ENCODE data around the gene ZNF423.
A peak's percentile ranks its signal among the peaks of the same experiment; 100 is the strongest.

Gene ZNF423

DNA sequence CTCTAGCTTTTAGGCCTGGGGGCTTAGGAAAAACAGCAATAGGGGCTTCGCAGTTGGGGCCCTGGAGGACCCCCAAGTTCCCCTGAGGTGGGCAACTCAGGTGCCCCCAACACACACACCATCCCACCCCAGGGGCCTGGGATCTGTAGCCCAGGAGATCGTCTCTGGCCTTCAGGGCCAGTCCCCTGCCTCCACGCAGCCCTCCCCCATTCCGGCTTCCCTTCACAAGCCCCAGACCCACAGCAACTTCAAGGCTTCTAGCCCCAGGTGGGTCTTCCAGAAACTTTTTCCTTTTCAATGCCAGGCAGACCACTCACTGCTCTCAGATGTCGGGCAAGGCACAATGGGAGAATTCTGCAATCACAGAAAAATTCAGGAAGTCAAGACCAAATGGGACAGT, 402.9 kb downstream of the ZNF423 start:
- H3K27me3 ChIP-seq (ENCODE audit: control insufficient read depth, insufficient read depth, low read length), result no peaks in the 10 kb centered on the region
- H3K4me1 ChIP-seq, result no peaks in the 10 kb centered on the region
- no peak overlapping the region for H3K4me3 ChIP-seq (ENCODE audit: low read depth, low read length)
- no peaks in the 10 kb centered on the region for H3K36me3 ChIP-seq (ENCODE audit: control insufficient read depth, insufficient read depth, low read length)
- no peak overlapping the region for H3K4me2 ChIP-seq (ENCODE audit: low read length)
- no peaks in the 10 kb centered on the region for H3K9me3 ChIP-seq (ENCODE audit: control insufficient read depth, low read length)
- H3K9ac ChIP-seq, result no peak overlapping the region
- H3K79me2 ChIP-seq, result no peaks in the 10 kb centered on the region
- no peak overlapping the region for H2AFZ ChIP-seq
- no peak overlapping the region for H3K27ac ChIP-seq
- TF ChIP-seq CTCF (IDR thresholded peaks at IDR 0.05), result no peak

GRCh38 chr16:49452578-49452977, 403.3 kb downstream of the ZNF423 start:
- Histone ChIP-seq H3K4me3 (ENCODE audit: low read depth, low read length) (no peak overlapping the region), H3K9ac (no peak overlapping the region), H3K4me2 (ENCODE audit: low read length) (no peak overlapping the region), H3K27me3 (ENCODE audit: control insufficient read depth, insufficient read depth, low read length) (no peaks in the 10 kb centered on the region), H3K4me1 (no peaks in the 10 kb centered on the region), H3K27ac (no peak overlapping the region), H2AFZ (peak overlapping the region; percentile 48), H3K9me3 (ENCODE audit: control insufficient read depth, low read length) (no peaks in the 10 kb centered on the region), H3K79me2 (no peaks in the 10 kb centered on the region), H3K36me3 (ENCODE audit: control insufficient read depth, insufficient read depth, low read length) (no peaks in the 10 kb centered on the region)
- TF ChIP-seq CTCF (IDR thresholded peaks at IDR 0.05), result no peak

DNA sequence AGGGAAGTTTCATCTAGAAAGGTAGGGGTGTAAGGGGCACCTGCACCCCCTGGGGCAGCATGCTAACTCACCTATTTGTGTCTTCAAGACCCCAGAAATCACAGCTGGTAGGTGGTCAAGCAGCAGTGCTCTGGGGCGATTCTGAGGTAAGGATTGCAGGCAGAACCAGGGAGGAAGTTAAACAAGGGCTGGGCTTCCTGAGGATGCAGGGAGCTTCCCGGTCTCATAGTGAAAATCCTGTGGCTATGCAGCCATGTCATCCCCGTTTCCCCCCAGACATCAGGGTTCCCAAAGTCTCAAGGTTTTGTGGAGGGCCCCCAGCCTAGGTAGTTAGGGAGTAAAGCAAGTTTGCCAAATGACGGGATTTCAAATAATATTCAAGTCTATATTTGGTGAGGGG, 403.8 kb downstream of the ZNF423 start:
- H3K79me2 ChIP-seq, result no peaks in the 10 kb centered on the region
- no peak for TF ChIP-seq CTCF (IDR thresholded peaks at IDR 0.05)
- no peak overlapping the region for H3K9ac ChIP-seq
- no peak overlapping the region for H3K4me2 ChIP-seq (ENCODE audit: low read length)
- H3K9me3 ChIP-seq (ENCODE audit: control insufficient read depth, low read length), result no peaks in the 10 kb centered on the region
- peak overlapping the region; percentile 2 for H3K27ac ChIP-seq
- no peaks in the 10 kb centered on the region for H3K27me3 ChIP-seq (ENCODE audit: control insufficient read depth, insufficient read depth, low read length)
- H3K36me3 ChIP-seq (ENCODE audit: control insufficient read depth, insufficient read depth, low read length), result no peaks in the 10 kb centered on the region
- no peak overlapping the region for H3K4me3 ChIP-seq (ENCODE audit: low read depth, low read length)
- H3K4me1 ChIP-seq, result no peaks in the 10 kb centered on the region
- H2AFZ ChIP-seq, result peak overlapping the region; percentile 48

DNA sequence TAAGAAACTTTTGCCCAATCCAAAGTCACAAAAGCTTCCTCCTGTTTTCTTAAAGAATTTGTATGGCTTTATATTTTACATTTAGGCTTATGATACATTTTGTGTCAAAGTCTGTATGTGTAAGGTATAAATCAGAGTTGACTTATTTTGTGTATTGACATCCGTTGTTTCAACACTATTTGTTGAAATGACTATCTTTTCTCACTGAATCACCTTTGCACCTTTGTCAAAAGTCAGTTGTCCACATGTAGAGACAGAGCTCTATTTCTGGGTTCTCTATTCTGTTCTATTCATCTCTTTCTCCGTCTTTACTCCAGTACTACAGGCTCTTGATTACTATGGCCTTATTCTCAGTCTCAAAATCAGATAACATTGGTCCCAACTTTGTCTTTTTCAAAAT, 409.1 kb downstream of the ZNF423 start:
- H2AFZ ChIP-seq, result no peak overlapping the region
- no peak overlapping the region for H3K27ac ChIP-seq
- H3K4me3 ChIP-seq (ENCODE audit: low read depth, low read length), result no peak overlapping the region
- H3K79me2 ChIP-seq, result no peaks in the 10 kb centered on the region
- H3K4me1 ChIP-seq, result no peaks in the 10 kb centered on the region
- H3K4me2 ChIP-seq (ENCODE audit: low read length), result no peak overlapping the region
- H3K36me3 ChIP-seq (ENCODE audit: control insufficient read depth, insufficient read depth, low read length), result no peaks in the 10 kb centered on the region
- no peaks in the 10 kb centered on the region for H3K27me3 ChIP-seq (ENCODE audit: control insufficient read depth, insufficient read depth, low read length)
- H3K9ac ChIP-seq, result no peak overlapping the region
- H3K9me3 ChIP-seq (ENCODE audit: control insufficient read depth, low read length), result no peaks in the 10 kb centered on the region
- no peak for TF ChIP-seq CTCF (IDR thresholded peaks at IDR 0.05)

GRCh38 chr16:49443576-49443975, 412.3 kb downstream of the ZNF423 start:
- Histone ChIP-seq H3K9ac (no peak overlapping the region), H3K4me1 (no peaks in the 10 kb centered on the region), H3K4me3 (ENCODE audit: low read depth, low read length) (no peak overlapping the region), H3K36me3 (ENCODE audit: control insufficient read depth, insufficient read depth, low read length) (no peaks in the 10 kb centered on the region), H3K27me3 (ENCODE audit: control insufficient read depth, insufficient read depth, low read length) (no peaks in the 10 kb centered on the region), H3K79me2 (no peaks in the 10 kb centered on the region), H3K9me3 (ENCODE audit: control insufficient read depth, low read length) (no peaks in the 10 kb centered on the region), H2AFZ (no peak overlapping the region), H3K27ac (no peak overlapping the region), H3K4me2 (ENCODE audit: low read length) (no peak overlapping the region)
- TF ChIP-seq CTCF (IDR thresholded peaks at IDR 0.05), result no peak
